Prostate gland (tissue), 2 donors: Measurements from ENCODE around the gene CPSF4L. TPM values are rescaled to one million over a fixed set of nuclear protein-coding genes. Genes with fewer than 3 reads are reported as not detected.

Source experiments
- DNase-seq: peaks from one replicate; pipeline ENCODE4 v3.0.0-alpha.2; 2019; ENCODE audit warnings: low spot score
- H3K27ac ChIP-seq, 2 donors: fragments of 200-600 bp; sonication (generic); 2 replicates each; pipeline ENCODE4 v1.5.1; 2017 to 2019
- H3K27me3 ChIP-seq: fragments of 200-600 bp; sonication (generic); replicated peaks from 2 replicates; pipeline ENCODE4 v1.5.1; 2019; ENCODE audit not compliant: insufficient read depth
- H3K36me3 ChIP-seq, 2 donors: fragments of 200-600 bp; sonication (generic); 1 replicate in 1 of 2; 2 replicates in 1 of 2; pipeline versions ENCODE4 v1.5.1 to v1.8.1; 2017 to 2019
- H3K4me1 ChIP-seq: fragments of 200-600 bp; sonication (generic); replicated peaks from 2 replicates; pipeline ENCODE4 v1.5.1; 2019
- H3K4me3 ChIP-seq, 2 donors: fragments of 200-600 bp; sonication (generic); 2 replicates each; pipeline ENCODE4 v1.5.1; 2017 to 2019
- H3K9me3 ChIP-seq: fragments of 200-600 bp; sonication (generic); 2 replicates; pipeline ENCODE4 v1.5.1; 2017
- POLR2A ChIP-seq: fragments of 450-650 bp; IDR thresholded peaks from one replicate; pipeline ENCODE4 v1.6.1; 2016; ENCODE audit warnings: antibody characterized with exemption, mild to moderate bottlenecking
- POLR2AphosphoS5 ChIP-seq: sonication (generic); formaldehyde crosslinking; IDR thresholded peaks from one replicate; pipeline ENCODE4 v1.6.1; 2017; ENCODE audit warnings: antibody characterized with exemption
- WGBS: methylation state at CpG from one replicate; pipeline ENCODE4 v1.1.5; 2018; 5-methylcytosine and 5-hydroxymethylcytosine counted together
- intact Hi-C: fragments of 100-400 bp; cut with DNase I; formaldehyde crosslinking; loops from one replicate; pipeline ENCODE4 v1.14.2; 2022
- total RNA-seq, 2 donors: library from RNA; depleted of rRNA; stranded (reverse); fragments of >200 nt; gene quantifications; one replicate each; pipeline ENCODE4 v1.1.0, GENCODE V29; 2016
- TF ChIP-seq, protein P1 (sequence below), 4 experiments: fragments of 200-600 bp in 2 of 4; fragments of 450-650 bp in 2 of 4; sonication (generic) in 2 of 4; IDR thresholded peaks; 1 replicate in 3 of 4; 2 replicates in 1 of 4; pipeline ENCODE4 v1.5.1; 2016 to 2019; ENCODE audit warnings: antibody characterized with exemption in 4 of 4, mild to moderate bottlenecking in 2 of 4, moderate library complexity in 2 of 4

The CPSF4L gene
- total RNA-seq, 2 donors from 2014 or later, result not detected

DNA sequence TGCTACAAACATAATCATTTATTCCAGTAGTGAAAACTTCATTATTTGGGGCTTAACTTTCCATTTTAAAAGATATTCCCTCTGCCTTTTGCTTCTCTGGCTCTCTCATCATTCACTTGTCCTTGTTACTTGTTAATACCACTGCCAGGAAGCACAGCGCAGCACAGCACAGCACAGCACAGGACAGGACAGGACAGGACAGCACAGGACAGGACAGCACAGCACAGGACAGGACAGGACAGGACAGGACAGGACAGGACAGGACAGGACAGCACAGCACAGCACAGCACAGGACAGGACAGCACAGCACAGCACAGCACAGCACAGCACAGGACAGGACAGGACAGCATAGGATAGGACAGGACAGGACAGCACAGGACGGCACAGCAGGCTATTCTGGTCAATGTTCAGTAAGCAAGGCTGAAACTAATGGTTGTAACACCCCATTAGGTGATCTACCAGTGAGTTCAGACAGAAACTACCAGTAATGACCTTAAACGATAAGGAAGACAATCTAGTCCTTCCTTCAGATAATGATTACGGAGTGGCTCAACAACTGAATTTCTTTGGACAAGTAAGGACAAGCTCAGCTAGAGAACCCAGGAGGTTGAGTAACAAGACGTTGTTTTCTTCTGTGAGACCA is 36.9 kb downstream of the CPSF4L start:
- H3K36me3 ChIP-seq, result no peaks in the 10 kb centered on the region
- H3K27ac ChIP-seq, result no peak overlapping the region
- H3K9me3 ChIP-seq, result no peaks in the 10 kb centered on the region
- TF ChIP-seq POLR2A (no peak), POLR2AphosphoS5 (no peak)
- TF ChIP-seq, protein P1, sequence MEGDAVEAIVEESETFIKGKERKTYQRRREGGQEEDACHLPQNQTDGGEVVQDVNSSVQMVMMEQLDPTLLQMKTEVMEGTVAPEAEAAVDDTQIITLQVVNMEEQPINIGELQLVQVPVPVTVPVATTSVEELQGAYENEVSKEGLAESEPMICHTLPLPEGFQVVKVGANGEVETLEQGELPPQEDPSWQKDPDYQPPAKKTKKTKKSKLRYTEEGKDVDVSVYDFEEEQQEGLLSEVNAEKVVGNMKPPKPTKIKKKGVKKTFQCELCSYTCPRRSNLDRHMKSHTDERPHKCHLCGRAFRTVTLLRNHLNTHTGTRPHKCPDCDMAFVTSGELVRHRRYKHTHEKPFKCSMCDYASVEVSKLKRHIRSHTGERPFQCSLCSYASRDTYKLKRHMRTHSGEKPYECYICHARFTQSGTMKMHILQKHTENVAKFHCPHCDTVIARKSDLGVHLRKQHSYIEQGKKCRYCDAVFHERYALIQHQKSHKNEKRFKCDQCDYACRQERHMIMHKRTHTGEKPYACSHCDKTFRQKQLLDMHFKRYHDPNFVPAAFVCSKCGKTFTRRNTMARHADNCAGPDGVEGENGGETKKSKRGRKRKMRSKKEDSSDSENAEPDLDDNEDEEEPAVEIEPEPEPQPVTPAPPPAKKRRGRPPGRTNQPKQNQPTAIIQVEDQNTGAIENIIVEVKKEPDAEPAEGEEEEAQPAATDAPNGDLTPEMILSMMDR (IDR thresholded peaks at IDR 0.05), result no peak
- H3K4me3 ChIP-seq, result no peak overlapping the region
- H3K4me1 ChIP-seq, result no peaks in the 10 kb centered on the region
- 73% methylated on average over 5 of the region's 5 CpGs for WGBS
- no peak for DNase-seq
- no peaks in the 10 kb centered on the region for H3K27me3 ChIP-seq
- intact Hi-C loops, result no loop called here

DNA sequence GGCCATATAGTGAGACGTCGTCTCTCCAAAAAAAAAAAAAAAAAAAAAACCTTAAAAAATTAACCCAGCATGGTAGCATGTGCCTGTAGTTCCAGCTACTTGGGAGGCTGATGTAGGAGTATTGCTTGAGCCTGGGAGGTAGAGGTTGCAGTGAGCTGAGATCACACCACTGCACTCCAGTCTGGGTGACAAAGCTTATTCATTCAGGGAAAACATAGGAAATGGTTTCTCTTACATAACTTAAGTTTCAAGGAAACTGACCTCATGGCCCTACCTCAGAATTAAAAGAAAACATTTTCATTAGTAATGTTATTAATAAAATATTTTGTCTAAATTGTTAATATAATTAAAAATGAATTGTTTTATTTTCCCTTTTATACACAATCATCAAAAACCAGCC is 37.4 kb downstream of the CPSF4L start:
- Histone ChIP-seq H3K4me1 (no peaks in the 10 kb centered on the region), H3K36me3 (no peaks in the 10 kb centered on the region), H3K27me3 (no peaks in the 10 kb centered on the region), H3K9me3 (no peaks in the 10 kb centered on the region), H3K27ac (no peak overlapping the region), H3K4me3 (no peak overlapping the region)
- no peak for DNase-seq
- no peak for TF ChIP-seq POLR2A
- no peak for TF ChIP-seq POLR2AphosphoS5
- TF ChIP-seq, protein P1 (IDR thresholded peaks at IDR 0.05), result no peak
- intact Hi-C loops, result no loop called here
- 89% methylated on average over 2 of the region's 2 CpGs for WGBS

DNA sequence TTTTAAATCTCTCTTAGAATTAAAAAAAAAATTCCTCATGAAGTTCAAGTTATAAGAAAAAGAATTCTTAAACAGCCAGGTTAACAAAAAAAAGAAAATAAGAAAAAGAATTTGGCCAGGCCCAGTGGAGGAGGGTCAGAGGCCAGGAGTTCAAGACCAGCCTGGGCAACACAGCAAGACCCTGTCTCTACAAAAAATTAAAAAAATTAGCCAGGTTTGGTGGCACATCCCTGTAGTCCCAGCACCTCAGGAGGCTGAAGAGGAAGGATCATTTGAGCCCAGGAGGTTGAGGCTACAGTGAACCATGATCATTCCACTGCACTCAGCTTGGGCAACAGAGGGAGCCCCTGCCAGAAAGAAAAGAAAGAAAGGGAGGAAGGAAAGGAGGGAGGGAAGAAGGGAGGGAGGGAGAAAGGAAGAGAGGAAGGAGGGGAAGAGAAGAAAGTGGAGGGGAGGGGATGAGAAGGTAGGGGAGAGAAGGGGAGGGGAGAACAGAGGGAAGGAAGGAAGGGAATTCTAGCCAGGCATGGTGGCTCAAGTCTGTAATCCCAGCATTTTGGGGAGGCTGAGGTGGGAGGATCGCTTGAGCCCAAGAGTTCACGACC is 38.0 kb downstream of the CPSF4L start:
- Histone ChIP-seq H3K36me3 (no peaks in the 10 kb centered on the region), H3K4me3 (no peak overlapping the region), H3K27ac (no peak overlapping the region), H3K27me3 (no peaks in the 10 kb centered on the region), H3K9me3 (no peaks in the 10 kb centered on the region), H3K4me1 (no peaks in the 10 kb centered on the region)
- no peak for DNase-seq
- TF ChIP-seq POLR2A, result no peak
- TF ChIP-seq, protein P1 (IDR thresholded peaks at IDR 0.05), result no peak
- TF ChIP-seq POLR2AphosphoS5, result no peak
- intact Hi-C loops, result no loop called here
- 98% methylated on average over 2 of the region's 2 CpGs for WGBS

DNA sequence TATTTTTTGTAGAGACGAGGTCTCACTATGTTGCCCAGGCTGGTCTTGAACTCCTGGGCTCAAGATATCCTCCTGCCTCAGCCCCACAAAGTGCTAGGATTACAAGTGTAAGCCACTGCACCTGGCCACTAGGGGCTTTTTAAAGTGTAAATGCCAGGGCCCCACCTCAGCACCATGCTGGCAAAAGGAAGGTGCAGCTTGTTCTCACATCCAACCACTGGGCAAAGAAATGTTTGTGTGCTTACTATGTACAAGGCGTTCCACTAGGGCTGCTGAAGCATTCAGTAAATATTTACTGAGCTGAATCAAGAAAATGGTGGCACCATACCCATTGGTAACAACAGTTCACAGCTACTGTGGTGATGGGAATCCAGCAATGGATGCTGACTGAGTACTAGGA is 46.2 kb downstream of the CPSF4L start:
- Histone ChIP-seq H3K4me3 (no peak overlapping the region), H3K9me3 (no peaks in the 10 kb centered on the region), H3K36me3 (no peaks in the 10 kb centered on the region), H3K27ac (peak overlapping the region in 1 of 2 donors; percentile 41), H3K4me1 (no peaks in the 10 kb centered on the region), H3K27me3 (no peaks in the 10 kb centered on the region)
- DNase-seq, result peak; percentile 56
- intact Hi-C loops, result no loop called here
- 94% methylated on average over 2 of the region's 2 CpGs for whole genome bisulfite sequencing
- TF ChIP-seq, protein P1 (IDR thresholded peaks at IDR 0.05), result peak in 2 of 4 experiments; percentile 51
- peak; percentile 84 for TF ChIP-seq POLR2AphosphoS5
- no peak for TF ChIP-seq POLR2A

DNA sequence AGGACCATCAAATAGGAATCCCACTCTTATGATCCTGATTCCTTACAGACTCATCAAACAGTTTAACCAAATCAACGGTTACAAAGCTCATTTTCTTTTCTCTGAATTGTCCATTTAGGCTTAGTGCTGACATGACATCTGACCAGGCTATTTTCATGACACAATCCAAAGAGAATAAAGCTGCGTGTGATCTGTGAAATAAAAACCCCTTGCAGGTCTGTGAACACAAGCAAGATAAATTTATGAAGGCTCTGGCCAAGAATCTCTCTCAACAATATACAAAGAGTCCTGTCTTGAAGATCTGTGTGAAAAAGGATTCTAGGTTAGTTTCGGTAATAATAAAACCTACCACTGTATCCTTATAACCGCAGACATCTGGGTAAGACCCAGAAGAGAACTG is 46.8 kb downstream of the CPSF4L start:
- no peaks in the 10 kb centered on the region for H3K4me1 ChIP-seq
- intact Hi-C loops, result no loop called here

More for the DNA sequence above, 46.8 kb downstream of the CPSF4L start:
- TF ChIP-seq POLR2AphosphoS5 (no peak), POLR2A (no peak)
- TF ChIP-seq, protein P1 (IDR thresholded peaks at IDR 0.05), result no peak
- Histone ChIP-seq H3K36me3 (no peaks in the 10 kb centered on the region), H3K9me3 (no peaks in the 10 kb centered on the region), H3K27ac (peak overlapping the region in 1 of 2 donors; percentile 41), H3K4me3 (no peak overlapping the region), H3K27me3 (no peaks in the 10 kb centered on the region)
- DNase-seq, result no peak
- 72% methylated on average over 4 of the region's 4 CpGs for whole genome bisulfite sequencing
